H9 (cell line): Measurements from ENCODE around the gene COL4A1. TPM values are rescaled to one million over a fixed set of nuclear protein-coding genes. Genes with fewer than 3 reads are reported as not detected.

ENCODE experiments used
- DNase-seq: peaks from one replicate; pipeline ENCODE4 v3.0.0-alpha.2; 2017
- H2AFZ ChIP-seq: one replicate; pipeline ENCODE4 v1.6.1; 2013; ENCODE audit warnings: mild to moderate bottlenecking, low read length, control low read depth, moderate library complexity
- H2AK5ac ChIP-seq: 2 replicates; pipeline ENCODE4 v1.6.1; 2013; ENCODE audit warnings: low read length, control low read depth, mixed read lengths; ENCODE audit not compliant: insufficient read length
- H2BK120ac ChIP-seq: one replicate; pipeline ENCODE4 v1.6.1; 2013; ENCODE audit warnings: low read depth, mild to moderate bottlenecking, low read length, control low read depth, inconsistent platforms; ENCODE audit not compliant: poor library complexity, severe bottlenecking
- H2BK12ac ChIP-seq: 2 replicates; pipeline ENCODE4 v1.6.1; 2013; ENCODE audit warnings: low read length, control low read depth, mixed read lengths, low read depth; ENCODE audit not compliant: insufficient read length
- H2BK15ac ChIP-seq: 2 replicates; pipeline ENCODE4 v1.6.1; 2013; ENCODE audit warnings: low read depth, low read length, control low read depth
- H2BK20ac ChIP-seq: one replicate; pipeline ENCODE4 v1.6.1; 2013; ENCODE audit warnings: low read depth, mild to moderate bottlenecking, low read length, control low read depth, inconsistent platforms; ENCODE audit not compliant: poor library complexity, severe bottlenecking
- H2BK5ac ChIP-seq: 2 replicates; pipeline ENCODE4 v1.6.1; 2013; ENCODE audit warnings: low read length, control low read depth, mixed read lengths; ENCODE audit not compliant: insufficient read length
- H3K14ac ChIP-seq: 2 replicates; pipeline ENCODE4 v1.6.1; 2013; ENCODE audit warnings: low read length, control low read depth; ENCODE audit not compliant: insufficient read depth
- H3K18ac ChIP-seq: 2 replicates; pipeline ENCODE4 v1.6.1; 2013; ENCODE audit warnings: low read depth, mild to moderate bottlenecking, mixed read lengths, low read length, control low read depth; ENCODE audit not compliant: insufficient read length
- H3K23ac ChIP-seq: 2 replicates; pipeline ENCODE4 v1.6.1; 2013; ENCODE audit warnings: low read length, control low read depth, mixed read lengths, low read depth; ENCODE audit not compliant: insufficient read length
- H3K23me2 ChIP-seq: 2 replicates; pipeline ENCODE4 v1.6.1; 2013; ENCODE audit warnings: low read depth, mild to moderate bottlenecking, mixed read lengths, low read length, control low read depth; ENCODE audit not compliant: insufficient read length, poor library complexity, severe bottlenecking
- H3K27ac ChIP-seq: 2 replicates; pipeline ENCODE4 v1.5.1; 2013; ENCODE audit warnings: low read length, control low read depth, mixed read lengths, low read depth; ENCODE audit not compliant: insufficient read length
- H3K27me3 ChIP-seq: 2 replicates; pipeline ENCODE4 v1.6.1; 2013; ENCODE audit warnings: low read length, control low read depth, inconsistent platforms; ENCODE audit not compliant: insufficient read depth
- H3K4ac ChIP-seq: 2 replicates; pipeline ENCODE4 v1.6.1; 2013; ENCODE audit warnings: low read depth, mild to moderate bottlenecking, control low read depth, inconsistent platforms, low read length, moderate library complexity
- H3K4me1 ChIP-seq: 2 replicates; pipeline ENCODE4 v1.6.1; 2013; ENCODE audit warnings: low read length, control low read depth, inconsistent platforms; ENCODE audit not compliant: insufficient read depth
- H3K4me2 ChIP-seq: 2 replicates; pipeline ENCODE4 v1.6.1; 2013; ENCODE audit warnings: low read length, control low read depth, mixed read lengths; ENCODE audit not compliant: insufficient read length, insufficient read depth
- H3K56ac ChIP-seq: 2 replicates; pipeline ENCODE4 v1.6.1; 2013; ENCODE audit warnings: low read depth, mild to moderate bottlenecking, mixed read lengths, low read length, control low read depth; ENCODE audit not compliant: insufficient read length
- H3K79me1 ChIP-seq: 2 replicates; pipeline ENCODE4 v1.6.1; 2013; ENCODE audit warnings: low read depth, mild to moderate bottlenecking, moderate library complexity, low read length, control low read depth, inconsistent platforms; ENCODE audit not compliant: insufficient read depth, poor library complexity, severe bottlenecking
- H3K79me2 ChIP-seq: 2 replicates; pipeline ENCODE4 v1.6.1; 2013; ENCODE audit warnings: low read length, control low read depth, inconsistent platforms; ENCODE audit not compliant: insufficient read depth
- H3K9ac ChIP-seq: 2 replicates; pipeline ENCODE4 v1.6.1; 2013; ENCODE audit warnings: low read length, control low read depth, mixed read lengths; ENCODE audit not compliant: insufficient read length; ENCODE audit errors: extremely low read depth
- H3K9me3 ChIP-seq: one replicate; pipeline ENCODE4 v1.6.1; 2013; ENCODE audit warnings: low read depth, low read length, inconsistent platforms; ENCODE audit not compliant: control insufficient read depth
- H3T11ph ChIP-seq: one replicate; pipeline ENCODE4 v1.6.1; 2013; ENCODE audit warnings: mild to moderate bottlenecking, low read length, control low read depth, inconsistent platforms
- H4K20me1 ChIP-seq: one replicate; pipeline ENCODE4 v1.6.1; 2013; ENCODE audit not compliant: control insufficient read depth, insufficient read length, insufficient read depth
- H4K5ac ChIP-seq: 2 replicates; pipeline ENCODE4 v1.6.1; 2013; ENCODE audit warnings: low read depth, mild to moderate bottlenecking, mixed read lengths, low read length, control low read depth; ENCODE audit not compliant: insufficient read length
- H4K8ac ChIP-seq: replicated peaks from 2 replicates; pipeline ENCODE4 v1.6.1; 2013; ENCODE audit warnings: low read length, control low read depth, mixed read lengths, low read depth; ENCODE audit not compliant: insufficient read length
- H4K91ac ChIP-seq: 2 replicates; pipeline ENCODE4 v1.6.1; 2013; ENCODE audit warnings: low read depth, mild to moderate bottlenecking, moderate library complexity, mixed read lengths, low read length, control low read depth; ENCODE audit not compliant: insufficient read length
- H3K27ac Mint-ChIP-seq, 3 experiments: 2 replicates in 2 of 3; 3 replicates in 1 of 3; pipeline ENCODE4 v1.8.0; 2020 to 2021; ENCODE audit warnings: mixed read lengths in 3 of 3, mild to moderate bottlenecking in 1 of 3, moderate library complexity in 1 of 3
- H3K27me3 Mint-ChIP-seq: 2 replicates; pipeline ENCODE4 v1.8.0; 2021; ENCODE audit warnings: low read depth, mild to moderate bottlenecking, moderate library complexity, mixed read lengths
- H3K36me3 Mint-ChIP-seq, 3 experiments: 2 replicates in 2 of 3; 3 replicates in 1 of 3; pipeline ENCODE4 v1.8.0; 2020 to 2021; ENCODE audit warnings: low read depth in 3 of 3, mixed read lengths in 3 of 3; ENCODE audit not compliant: insufficient read depth in 1 of 3
- H3K4me1 Mint-ChIP-seq, 2 experiments: 2 replicates each; pipeline ENCODE4 v1.8.0; 2020; ENCODE audit warnings: mixed read lengths in 2 of 2
- H3K4me3 Mint-ChIP-seq, 2 experiments: 2 replicates in 1 of 2; 3 replicates in 1 of 2; pipeline ENCODE4 v1.8.0; 2020 to 2021; ENCODE audit warnings: mild to moderate bottlenecking in 2 of 2, mixed read lengths in 2 of 2, moderate library complexity in 1 of 2
- H3K9me3 Mint-ChIP-seq, 2 experiments: 2 replicates in 1 of 2; 3 replicates in 1 of 2; pipeline ENCODE4 v1.8.0; 2020; ENCODE audit warnings: mild to moderate bottlenecking in 2 of 2, mixed read lengths in 2 of 2, moderate library complexity in 1 of 2
- WGBS: extraction: QIAGEN DNeasy Blood & Tissue Kit; methylation state at CpG from one replicate; pipeline ENCODE4 v1.1.7; 2013; ENCODE audit warnings: missing lambda C conversion rate, low lambda C conversion rate, mixed read lengths; ENCODE audit not compliant: insufficient read length; ENCODE audit errors: extremely low coverage; 5-methylcytosine and 5-hydroxymethylcytosine counted together
- total RNA-seq: library from RNA; stranded (reverse); gene quantifications from 2 replicates; pipeline ENCODE4 v1.2.1, GENCODE V29; 2021
- TF ChIP-seq, protein P1 (sequence below): fragments of 200-600 bp; sonication (generic); conservative IDR thresholded peaks from 3 replicates; pipeline ENCODE4 v1.8.0; 2021; ENCODE audit warnings: antibody characterized with exemption, mild to moderate bottlenecking

COL4A1 gene
- total RNA-seq, 1 experiment from 2014 or later = 73.1 TPM

DNA sequence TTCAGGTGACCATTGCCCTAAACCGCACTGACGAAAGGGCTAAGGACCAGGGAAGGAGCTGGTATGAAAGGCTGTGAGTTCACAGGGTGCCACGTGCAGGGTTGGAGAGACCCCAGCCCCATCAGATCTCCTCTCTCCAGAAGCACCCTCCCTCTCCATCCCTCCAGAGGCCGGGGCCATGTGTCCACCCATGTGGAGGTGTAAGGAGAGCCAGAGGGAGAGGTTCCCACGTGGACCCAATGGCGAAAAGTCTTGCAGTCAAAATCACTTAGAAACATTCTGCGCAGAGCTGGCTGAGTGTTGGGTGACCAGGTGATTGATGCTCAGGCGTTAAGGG lies 168.3 kb downstream of the COL4A1 start:
- H3K23ac ChIP-seq = no peak overlapping the region
- Mint-ChIP-seq H3K4me3 (peak overlapping the region; percentile 70 to 74), H3K27ac (no peak overlapping the region; a peak in 1 of 7 replicates), H3K4me1 (peaks cover 36 to 42% of the 10 kb centered on the region in 2 experiments), H3K36me3 (no peaks in the 10 kb centered on the region), H3K9me3 (no peaks in the 10 kb centered on the region), H3K27me3 (peaks cover 32% of the 10 kb centered on the region)
- H4K91ac ChIP-seq = no peak overlapping the region
- H3K23me2 ChIP-seq = peaks cover 11% of the 10 kb centered on the region
- peak overlapping the region; percentile 14 for H3K9ac ChIP-seq
- no CpG with 5 or more reads among the region's 8 CpGs for WGBS
- H4K8ac ChIP-seq = no peak overlapping the region
- H3K27ac ChIP-seq = no peak overlapping the region
- no peaks in the 10 kb centered on the region for H3K79me2 ChIP-seq
- H4K20me1 ChIP-seq = no peaks in the 10 kb centered on the region
- H3K4me2 ChIP-seq = peak overlapping the region; percentile 65
- no peak overlapping the region for H3K56ac ChIP-seq
- no peak overlapping the region for H2BK5ac ChIP-seq
- no peak overlapping the region for H3K14ac ChIP-seq
- no peak overlapping the region for H2AFZ ChIP-seq
- no peak overlapping the region for H2BK12ac ChIP-seq
- H3K4me1 ChIP-seq = peaks cover 7% of the 10 kb centered on the region; the same call in 1 of the 2 replicates
- H3T11ph ChIP-seq = no peak overlapping the region
- no peak overlapping the region for H2BK15ac ChIP-seq
- H2AK5ac ChIP-seq = no peak overlapping the region
- H3K79me1 ChIP-seq = no peaks in the 10 kb centered on the region
- H3K4ac ChIP-seq = no peak overlapping the region
- no peak overlapping the region for H2BK20ac ChIP-seq
- H2BK120ac ChIP-seq = no peak overlapping the region
- DNase-seq = no peak
- H4K5ac ChIP-seq = no peak overlapping the region
- no peaks in the 10 kb centered on the region for H3K9me3 ChIP-seq
- TF ChIP-seq, protein P1, sequence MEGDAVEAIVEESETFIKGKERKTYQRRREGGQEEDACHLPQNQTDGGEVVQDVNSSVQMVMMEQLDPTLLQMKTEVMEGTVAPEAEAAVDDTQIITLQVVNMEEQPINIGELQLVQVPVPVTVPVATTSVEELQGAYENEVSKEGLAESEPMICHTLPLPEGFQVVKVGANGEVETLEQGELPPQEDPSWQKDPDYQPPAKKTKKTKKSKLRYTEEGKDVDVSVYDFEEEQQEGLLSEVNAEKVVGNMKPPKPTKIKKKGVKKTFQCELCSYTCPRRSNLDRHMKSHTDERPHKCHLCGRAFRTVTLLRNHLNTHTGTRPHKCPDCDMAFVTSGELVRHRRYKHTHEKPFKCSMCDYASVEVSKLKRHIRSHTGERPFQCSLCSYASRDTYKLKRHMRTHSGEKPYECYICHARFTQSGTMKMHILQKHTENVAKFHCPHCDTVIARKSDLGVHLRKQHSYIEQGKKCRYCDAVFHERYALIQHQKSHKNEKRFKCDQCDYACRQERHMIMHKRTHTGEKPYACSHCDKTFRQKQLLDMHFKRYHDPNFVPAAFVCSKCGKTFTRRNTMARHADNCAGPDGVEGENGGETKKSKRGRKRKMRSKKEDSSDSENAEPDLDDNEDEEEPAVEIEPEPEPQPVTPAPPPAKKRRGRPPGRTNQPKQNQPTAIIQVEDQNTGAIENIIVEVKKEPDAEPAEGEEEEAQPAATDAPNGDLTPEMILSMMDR = no peak
- peak overlapping the region; percentile 19 for H3K18ac ChIP-seq
- no peaks in the 10 kb centered on the region; the same call in 1 of the 2 replicates for H3K27me3 ChIP-seq
